OCI-LY3 (cell line): ENCODE results near the gene TAAR5.

ENCODE experiments used
- CTCF ChIP-seq: fragments of 200-600, 300-600 bp; sonication (generic); IDR thresholded peaks from 2 replicates; pipeline ENCODE4 v1.5.1; 2014; ENCODE audit warnings: antibody characterized with exemption, low read length, low read depth
- EZH2phosphoT487 ChIP-seq: fragments of 200-600 bp; shearing (Covaris generic); IDR thresholded peaks from 2 replicates; pipeline ENCODE4 v1.6.1; 2018; ENCODE audit warnings: antibody characterized with exemption, mixed run types, low read depth

GRCh38 chr6:132569170-132569569, 20.4 kb downstream of the TAAR5 start:
- TF ChIP-seq CTCF (no peak), EZH2phosphoT487 (no peak)
